Measurements from ENCODE around the gene DOCK9. TPM values are rescaled to one million over a fixed set of nuclear protein-coding genes. Genes with fewer than 3 reads are reported as not detected.

Gene DOCK9
- total RNA-seq, 1 donor = 44.5 TPM

DNA sequence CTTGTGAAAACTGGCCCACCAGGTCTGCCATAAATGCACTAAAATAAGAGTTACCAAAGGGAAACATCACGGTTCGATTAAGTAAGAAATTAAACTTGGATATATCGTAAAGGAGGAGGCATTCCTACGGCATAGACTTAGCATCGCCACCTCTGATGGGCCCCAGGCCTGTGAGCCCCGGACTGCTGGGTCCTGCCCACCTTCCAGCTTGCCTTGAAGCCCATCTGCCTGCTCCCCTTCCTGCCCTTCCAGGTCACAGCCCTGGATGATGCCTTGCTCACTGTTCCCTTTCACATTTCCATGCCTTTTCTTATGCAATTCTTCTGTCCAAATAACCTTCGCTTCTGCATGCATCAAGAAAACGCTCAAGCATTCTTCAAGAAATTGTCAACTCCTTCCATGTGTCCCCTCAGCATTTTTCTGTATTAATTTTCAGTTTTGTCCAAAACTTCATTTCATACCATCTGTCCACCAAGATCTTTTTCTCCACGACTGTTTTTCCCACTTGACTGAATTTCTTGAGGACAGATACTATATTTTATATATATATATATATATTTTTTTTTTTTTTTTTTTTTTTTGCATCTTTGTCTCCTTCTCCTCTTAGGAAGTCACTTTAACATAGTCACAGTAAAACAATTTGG, 91.2 kb downstream of the DOCK9 start:
- no peak overlapping the region for H3K4me2 ChIP-seq (ENCODE audit: insufficient read depth, low read length)
- no peaks in the 10 kb centered on the region for H3K36me3 ChIP-seq (ENCODE audit: insufficient read depth, low read length)
- no peaks in the 10 kb centered on the region for H3K27me3 ChIP-seq (ENCODE audit: insufficient read depth, low read length)
- no peaks in the 10 kb centered on the region for H4K20me1 ChIP-seq (ENCODE audit: insufficient read depth, low read length)
- TF ChIP-seq, protein P1, sequence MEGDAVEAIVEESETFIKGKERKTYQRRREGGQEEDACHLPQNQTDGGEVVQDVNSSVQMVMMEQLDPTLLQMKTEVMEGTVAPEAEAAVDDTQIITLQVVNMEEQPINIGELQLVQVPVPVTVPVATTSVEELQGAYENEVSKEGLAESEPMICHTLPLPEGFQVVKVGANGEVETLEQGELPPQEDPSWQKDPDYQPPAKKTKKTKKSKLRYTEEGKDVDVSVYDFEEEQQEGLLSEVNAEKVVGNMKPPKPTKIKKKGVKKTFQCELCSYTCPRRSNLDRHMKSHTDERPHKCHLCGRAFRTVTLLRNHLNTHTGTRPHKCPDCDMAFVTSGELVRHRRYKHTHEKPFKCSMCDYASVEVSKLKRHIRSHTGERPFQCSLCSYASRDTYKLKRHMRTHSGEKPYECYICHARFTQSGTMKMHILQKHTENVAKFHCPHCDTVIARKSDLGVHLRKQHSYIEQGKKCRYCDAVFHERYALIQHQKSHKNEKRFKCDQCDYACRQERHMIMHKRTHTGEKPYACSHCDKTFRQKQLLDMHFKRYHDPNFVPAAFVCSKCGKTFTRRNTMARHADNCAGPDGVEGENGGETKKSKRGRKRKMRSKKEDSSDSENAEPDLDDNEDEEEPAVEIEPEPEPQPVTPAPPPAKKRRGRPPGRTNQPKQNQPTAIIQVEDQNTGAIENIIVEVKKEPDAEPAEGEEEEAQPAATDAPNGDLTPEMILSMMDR (IDR thresholded peaks at IDR 0.05; ENCODE audit: extremely low read depth, low read depth, low read length) = no peak
- DNase-seq (ENCODE audit: insufficient read length, low spot score, missing footprints) = no peak
- H2AFZ ChIP-seq (ENCODE audit: low read length) = no peak overlapping the region
- H3K79me2 ChIP-seq (ENCODE audit: insufficient read depth, low read length) = no peaks in the 10 kb centered on the region
- H3K27ac ChIP-seq (ENCODE audit: low read depth, low read length) = no peak overlapping the region
- no peak overlapping the region for H3K4me3 ChIP-seq (ENCODE audit: insufficient read depth, low read length)
- no peaks in the 10 kb centered on the region for H3K9me3 ChIP-seq (ENCODE audit: low read depth, low read length)
- H3K4me1 ChIP-seq (ENCODE audit: insufficient read depth, low read length) = peaks cover 10% of the 10 kb centered on the region

DNA sequence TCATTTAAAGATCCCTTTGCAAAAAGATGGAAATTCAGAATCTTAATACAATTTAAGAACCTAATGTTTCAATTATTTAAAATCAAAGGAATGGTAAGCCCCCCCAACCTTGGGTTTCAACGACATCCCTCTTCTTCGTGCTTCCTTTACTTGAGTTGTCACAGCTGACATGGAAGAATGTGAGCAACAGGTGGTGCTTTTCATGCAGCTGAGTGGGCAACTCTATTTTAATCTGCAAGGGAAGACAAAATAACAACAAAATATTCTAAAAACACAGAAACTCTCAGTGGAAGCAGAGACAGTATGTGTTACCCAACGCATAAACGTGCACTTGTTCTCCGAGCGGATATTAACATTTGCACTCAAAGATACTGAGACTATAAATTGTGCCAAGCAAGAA, 92.3 kb downstream of the DOCK9 start:
- H3K79me2 ChIP-seq (ENCODE audit: insufficient read depth, low read length) = no peaks in the 10 kb centered on the region
- peaks cover 10% of the 10 kb centered on the region for H3K4me1 ChIP-seq (ENCODE audit: insufficient read depth, low read length)
- no peak overlapping the region for H3K4me3 ChIP-seq (ENCODE audit: insufficient read depth, low read length)
- no peak overlapping the region for H2AFZ ChIP-seq (ENCODE audit: low read length)
- DNase-seq (ENCODE audit: insufficient read length, low spot score, missing footprints) = no peak
- no peaks in the 10 kb centered on the region for H3K9me3 ChIP-seq (ENCODE audit: low read depth, low read length)
- no peaks in the 10 kb centered on the region for H3K27me3 ChIP-seq (ENCODE audit: insufficient read depth, low read length)
- H3K27ac ChIP-seq (ENCODE audit: low read depth, low read length) = no peak overlapping the region
- H4K20me1 ChIP-seq (ENCODE audit: insufficient read depth, low read length) = no peaks in the 10 kb centered on the region
- H3K36me3 ChIP-seq (ENCODE audit: insufficient read depth, low read length) = no peaks in the 10 kb centered on the region
- TF ChIP-seq, protein P1 (IDR thresholded peaks at IDR 0.05; ENCODE audit: extremely low read depth, low read depth, low read length) = no peak
- no peak overlapping the region for H3K4me2 ChIP-seq (ENCODE audit: insufficient read depth, low read length)

DNA sequence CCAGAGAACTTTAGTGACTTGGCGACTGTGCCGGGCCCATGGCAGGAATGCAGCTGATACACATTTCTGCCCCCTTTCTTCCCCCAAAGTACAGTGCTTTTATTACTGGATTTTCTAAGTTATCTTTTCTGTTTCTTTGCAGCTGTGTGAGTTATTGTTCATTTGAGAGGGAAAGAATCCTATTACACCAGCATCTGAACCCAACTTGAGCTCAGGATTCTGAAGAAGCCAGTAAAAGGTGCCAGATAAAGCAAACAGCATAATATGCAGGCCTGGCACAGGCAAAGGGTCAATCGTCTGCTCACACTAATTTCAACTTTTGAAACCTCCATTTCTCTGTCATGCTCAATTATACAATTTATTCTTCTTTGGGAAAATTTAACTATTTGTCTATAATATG, 93.9 kb downstream of the DOCK9 start:
- Histone ChIP-seq H3K79me2 (ENCODE audit: insufficient read depth, low read length) (no peaks in the 10 kb centered on the region), H4K20me1 (ENCODE audit: insufficient read depth, low read length) (no peaks in the 10 kb centered on the region), H3K4me3 (ENCODE audit: insufficient read depth, low read length) (no peak overlapping the region), H3K4me2 (ENCODE audit: insufficient read depth, low read length) (no peak overlapping the region), H3K27me3 (ENCODE audit: insufficient read depth, low read length) (no peaks in the 10 kb centered on the region), H3K27ac (ENCODE audit: low read depth, low read length) (no peak overlapping the region), H3K9me3 (ENCODE audit: low read depth, low read length) (no peaks in the 10 kb centered on the region), H3K36me3 (ENCODE audit: insufficient read depth, low read length) (no peaks in the 10 kb centered on the region), H2AFZ (ENCODE audit: low read length) (no peak overlapping the region), H3K4me1 (ENCODE audit: insufficient read depth, low read length) (no peaks in the 10 kb centered on the region)
- DNase-seq (ENCODE audit: insufficient read length, low spot score, missing footprints) = no peak
- TF ChIP-seq, protein P1 (IDR thresholded peaks at IDR 0.05; ENCODE audit: extremely low read depth, low read depth, low read length) = no peak

DNA sequence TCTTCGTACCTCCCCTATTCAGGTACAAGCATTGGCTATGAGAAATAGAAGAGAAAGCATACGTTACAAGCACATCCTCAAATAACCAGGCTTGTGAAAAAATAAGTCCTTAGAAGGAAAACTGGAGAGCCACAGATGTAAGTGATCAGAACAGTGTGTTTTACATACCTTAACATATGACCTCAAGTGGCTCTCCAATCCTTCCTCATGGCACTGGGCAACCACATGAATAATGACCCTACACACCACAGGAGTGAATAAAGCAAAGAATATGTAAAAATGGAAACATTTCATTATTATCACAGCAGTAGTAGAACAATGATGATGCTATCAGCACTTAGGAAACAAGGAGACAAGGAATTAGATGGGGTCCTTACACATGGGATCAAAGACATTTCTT, 96.5 kb downstream of the DOCK9 start:
- Histone ChIP-seq H2AFZ (ENCODE audit: low read length) (no peak overlapping the region), H3K79me2 (ENCODE audit: insufficient read depth, low read length) (no peaks in the 10 kb centered on the region), H3K27me3 (ENCODE audit: insufficient read depth, low read length) (no peaks in the 10 kb centered on the region), H3K4me1 (ENCODE audit: insufficient read depth, low read length) (no peaks in the 10 kb centered on the region), H4K20me1 (ENCODE audit: insufficient read depth, low read length) (no peaks in the 10 kb centered on the region), H3K36me3 (ENCODE audit: insufficient read depth, low read length) (no peaks in the 10 kb centered on the region), H3K4me3 (ENCODE audit: insufficient read depth, low read length) (no peak overlapping the region), H3K27ac (ENCODE audit: low read depth, low read length) (no peak overlapping the region), H3K4me2 (ENCODE audit: insufficient read depth, low read length) (no peak overlapping the region), H3K9me3 (ENCODE audit: low read depth, low read length) (no peaks in the 10 kb centered on the region)
- no peak for DNase-seq (ENCODE audit: insufficient read length, low spot score, missing footprints)
- TF ChIP-seq, protein P1 (IDR thresholded peaks at IDR 0.05; ENCODE audit: extremely low read depth, low read depth, low read length) = no peak

All from osteoblast (primary cell).